Measurements from ENCODE around the gene EYA2. TPM values are rescaled to one million over a fixed set of nuclear protein-coding genes. Genes with fewer than 3 reads are reported as not detected.

EYA2 gene
- total RNA-seq, 1 donor from 2014 or later, result 1.8 TPM

- Mint-ChIP-seq H3K4me3 (no peak overlapping the region), H3K4me1 (peaks cover 3% of the 10 kb centered on the region), H3K36me3 (peaks cover 47% of the 10 kb centered on the region), H3K9me3 (no peaks in the 10 kb centered on the region), H3K27ac (no peak overlapping the region), H3K27me3 (ENCODE audit: insufficient read depth, low read depth) (peaks cover 4% of the 10 kb centered on the region)
- Histone ChIP-seq H4K20me1 (ENCODE audit: low read depth) (peaks cover 5% of the 10 kb centered on the region), H3K9ac (no peak overlapping the region), H3K4me1 (no peaks in the 10 kb centered on the region), H3F3A (ENCODE audit: low read depth) (peaks cover 22% of the 10 kb centered on the region), H3K79me2 (ENCODE audit: low read depth) (peaks cover 8% of the 10 kb centered on the region), H2AFZ (replicated peaks) (no peak overlapping the region), H3K4me2 (no peak overlapping the region), H3K36me3 (peaks cover 10% of the 10 kb centered on the region), H3K27me3 (no peaks in the 10 kb centered on the region), H3K4me3 (no peak overlapping the region), H3K9me3 (ENCODE audit: low read depth) (no peaks in the 10 kb centered on the region), H3K27ac (no peak overlapping the region)
- DNase-seq (ENCODE audit: low spot score), result no peak
- TF ChIP-seq CTCF (IDR thresholded peaks at IDR 0.05), result no peak
- TF ChIP-seq EZH2phosphoT487 (IDR thresholded peaks at IDR 0.05), result no peak
- TF ChIP-seq EZH2 (IDR thresholded peaks at IDR 0.05), result no peak
Measured at GRCh38 chr20:47224857-47225256, 330.2 kb downstream of the EYA2 start.

- Histone ChIP-seq H3K4me2 (no peak overlapping the region), H3K27me3 (no peaks in the 10 kb centered on the region), H2AFZ (replicated peaks) (no peak overlapping the region), H3F3A (ENCODE audit: low read depth) (peaks cover 21% of the 10 kb centered on the region), H3K27ac (no peak overlapping the region), H3K9me3 (ENCODE audit: low read depth) (no peaks in the 10 kb centered on the region), H3K4me3 (no peak overlapping the region), H4K20me1 (ENCODE audit: low read depth) (peaks cover 5% of the 10 kb centered on the region), H3K9ac (no peak overlapping the region), H3K36me3 (peaks cover 10% of the 10 kb centered on the region), H3K4me1 (no peaks in the 10 kb centered on the region), H3K79me2 (ENCODE audit: low read depth) (peaks cover 6% of the 10 kb centered on the region)
- Mint-ChIP-seq H3K27me3 (ENCODE audit: insufficient read depth, low read depth) (peaks cover 2% of the 10 kb centered on the region), H3K36me3 (peaks cover 42% of the 10 kb centered on the region), H3K9me3 (no peaks in the 10 kb centered on the region), H3K4me1 (peaks cover under 1% of the 10 kb centered on the region), H3K4me3 (no peak overlapping the region), H3K27ac (no peak overlapping the region)
- no peak for DNase-seq (ENCODE audit: low spot score)
- no peak for TF ChIP-seq EZH2phosphoT487 (IDR thresholded peaks at IDR 0.05)
- no peak for TF ChIP-seq EZH2 (IDR thresholded peaks at IDR 0.05)
- no peak for TF ChIP-seq CTCF (IDR thresholded peaks at IDR 0.05)
Measured at GRCh38 chr20:47225458-47225857, 330.8 kb downstream of the EYA2 start.

GRCh38 chr20:47227119-47227518, 332.5 kb downstream of the EYA2 start:
- Mint-ChIP-seq H3K4me1 (peaks cover 7% of the 10 kb centered on the region), H3K9me3 (no peaks in the 10 kb centered on the region), H3K36me3 (peaks cover 40% of the 10 kb centered on the region), H3K27me3 (ENCODE audit: insufficient read depth, low read depth) (peaks cover 2% of the 10 kb centered on the region), H3K27ac (no peak overlapping the region), H3K4me3 (no peak overlapping the region)
- Histone ChIP-seq H3K4me1 (peaks cover 4% of the 10 kb centered on the region), H3K4me3 (no peak overlapping the region), H3K36me3 (peaks cover 10% of the 10 kb centered on the region), H3K9ac (no peak overlapping the region), H3K27ac (no peak overlapping the region), H3F3A (ENCODE audit: low read depth) (peaks cover 18% of the 10 kb centered on the region), H3K27me3 (no peaks in the 10 kb centered on the region), H4K20me1 (ENCODE audit: low read depth) (no peaks in the 10 kb centered on the region), H2AFZ (replicated peaks) (no peak overlapping the region), H3K4me2 (no peak overlapping the region), H3K9me3 (ENCODE audit: low read depth) (no peaks in the 10 kb centered on the region), H3K79me2 (ENCODE audit: low read depth) (peaks cover 23% of the 10 kb centered on the region)
- DNase-seq (ENCODE audit: low spot score), result no peak
- TF ChIP-seq CTCF (IDR thresholded peaks at IDR 0.05) (no peak), EZH2phosphoT487 (IDR thresholded peaks at IDR 0.05) (no peak), EZH2 (IDR thresholded peaks at IDR 0.05) (no peak)
